ENCODE data around the gene CREBRF. TPM values are rescaled to one million over a fixed set of nuclear protein-coding genes. Genes with fewer than 3 reads are reported as not detected.
"Not testable (repeated sequence)": the region's sequence is repeated elsewhere in the genome, so short reads cannot be mapped to it uniquely, and the experiment has no call there.

Gene CREBRF
- total RNA-seq, 3 donors from 2014 or later: 51.1 to 77.1 (median 63.8) TPM

DNA sequence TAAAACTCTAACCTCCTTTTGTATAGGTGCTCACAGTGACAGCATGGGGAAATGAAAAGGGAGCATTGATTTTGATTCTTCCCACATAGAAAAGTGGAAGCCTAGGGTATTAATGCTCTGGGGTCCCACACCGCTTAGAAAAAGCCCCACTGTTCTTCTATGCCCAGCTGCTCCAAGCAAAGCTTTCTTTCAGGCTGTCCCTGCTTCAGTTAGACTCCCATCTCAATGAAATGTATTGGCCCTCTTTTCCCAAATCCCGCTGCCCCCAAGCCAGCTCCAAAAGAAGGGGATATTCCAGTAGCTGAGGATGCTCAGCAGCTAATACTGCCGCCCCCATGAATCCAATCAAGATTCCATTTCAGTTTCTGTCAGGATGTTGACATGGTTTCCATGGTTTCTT, 17.0 kb upstream of the CREBRF start:
- Histone ChIP-seq H3K9me3 (no peaks in the 10 kb centered on the region), H3K27ac (no peak overlapping the region), H3K27me3 (no peaks in the 10 kb centered on the region), H3K4me3 (no peak overlapping the region), H3K36me3 (no peaks in the 10 kb centered on the region), H3K4me1 (peaks cover 0 to 8% of the 10 kb centered on the region in 2 donors)
- TF ChIP-seq, protein P1, sequence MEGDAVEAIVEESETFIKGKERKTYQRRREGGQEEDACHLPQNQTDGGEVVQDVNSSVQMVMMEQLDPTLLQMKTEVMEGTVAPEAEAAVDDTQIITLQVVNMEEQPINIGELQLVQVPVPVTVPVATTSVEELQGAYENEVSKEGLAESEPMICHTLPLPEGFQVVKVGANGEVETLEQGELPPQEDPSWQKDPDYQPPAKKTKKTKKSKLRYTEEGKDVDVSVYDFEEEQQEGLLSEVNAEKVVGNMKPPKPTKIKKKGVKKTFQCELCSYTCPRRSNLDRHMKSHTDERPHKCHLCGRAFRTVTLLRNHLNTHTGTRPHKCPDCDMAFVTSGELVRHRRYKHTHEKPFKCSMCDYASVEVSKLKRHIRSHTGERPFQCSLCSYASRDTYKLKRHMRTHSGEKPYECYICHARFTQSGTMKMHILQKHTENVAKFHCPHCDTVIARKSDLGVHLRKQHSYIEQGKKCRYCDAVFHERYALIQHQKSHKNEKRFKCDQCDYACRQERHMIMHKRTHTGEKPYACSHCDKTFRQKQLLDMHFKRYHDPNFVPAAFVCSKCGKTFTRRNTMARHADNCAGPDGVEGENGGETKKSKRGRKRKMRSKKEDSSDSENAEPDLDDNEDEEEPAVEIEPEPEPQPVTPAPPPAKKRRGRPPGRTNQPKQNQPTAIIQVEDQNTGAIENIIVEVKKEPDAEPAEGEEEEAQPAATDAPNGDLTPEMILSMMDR (IDR thresholded peaks at IDR 0.05): no peak
- TF ChIP-seq POLR2AphosphoS5 (IDR thresholded peaks at IDR 0.05) (no peak), POLR2A (IDR thresholded peaks at IDR 0.05) (no peak)
- DNase-seq (ENCODE audit: low spot score in 2 of 2): no peak
- intact Hi-C loops (cut with DNase I; ENCODE audit: low total_unique reads): no loop called here

DNA sequence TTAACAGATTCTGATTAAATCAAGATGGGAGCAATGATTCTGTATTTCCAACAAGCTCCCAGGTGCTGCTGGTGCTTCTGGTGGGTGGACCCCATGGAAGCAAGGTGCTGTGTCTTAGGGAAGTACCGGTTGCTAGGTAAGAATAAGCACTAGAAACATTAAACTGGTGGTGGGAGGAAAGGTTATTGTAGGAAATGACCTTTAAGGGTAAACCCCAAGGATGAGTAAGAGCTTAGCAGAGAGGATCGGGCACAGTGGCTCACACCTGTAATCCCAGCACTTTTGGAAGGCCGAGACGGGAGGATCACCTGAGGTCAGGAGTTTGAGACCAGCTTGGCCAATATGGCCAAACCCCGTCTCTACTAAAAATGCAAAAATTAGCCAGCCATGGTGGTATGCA, 16.2 kb upstream of the CREBRF start:
- H3K27ac ChIP-seq: no peak overlapping the region
- intact Hi-C loops (cut with DNase I; ENCODE audit: low total_unique reads): no loop called here
- no peaks in the 10 kb centered on the region for H3K27me3 ChIP-seq
- H3K4me3 ChIP-seq: no peak overlapping the region
- TF ChIP-seq, protein P1 (IDR thresholded peaks at IDR 0.05): no peak
- no peak for TF ChIP-seq POLR2AphosphoS5 (IDR thresholded peaks at IDR 0.05)
- TF ChIP-seq POLR2A (IDR thresholded peaks at IDR 0.05): no peak
- H3K4me1 ChIP-seq: peaks cover 0 to 8% of the 10 kb centered on the region in 2 donors
- no peaks in the 10 kb centered on the region for H3K36me3 ChIP-seq
- H3K9me3 ChIP-seq: no peaks in the 10 kb centered on the region
- DNase-seq (ENCODE audit: low spot score in 2 of 2): no peak

DNA sequence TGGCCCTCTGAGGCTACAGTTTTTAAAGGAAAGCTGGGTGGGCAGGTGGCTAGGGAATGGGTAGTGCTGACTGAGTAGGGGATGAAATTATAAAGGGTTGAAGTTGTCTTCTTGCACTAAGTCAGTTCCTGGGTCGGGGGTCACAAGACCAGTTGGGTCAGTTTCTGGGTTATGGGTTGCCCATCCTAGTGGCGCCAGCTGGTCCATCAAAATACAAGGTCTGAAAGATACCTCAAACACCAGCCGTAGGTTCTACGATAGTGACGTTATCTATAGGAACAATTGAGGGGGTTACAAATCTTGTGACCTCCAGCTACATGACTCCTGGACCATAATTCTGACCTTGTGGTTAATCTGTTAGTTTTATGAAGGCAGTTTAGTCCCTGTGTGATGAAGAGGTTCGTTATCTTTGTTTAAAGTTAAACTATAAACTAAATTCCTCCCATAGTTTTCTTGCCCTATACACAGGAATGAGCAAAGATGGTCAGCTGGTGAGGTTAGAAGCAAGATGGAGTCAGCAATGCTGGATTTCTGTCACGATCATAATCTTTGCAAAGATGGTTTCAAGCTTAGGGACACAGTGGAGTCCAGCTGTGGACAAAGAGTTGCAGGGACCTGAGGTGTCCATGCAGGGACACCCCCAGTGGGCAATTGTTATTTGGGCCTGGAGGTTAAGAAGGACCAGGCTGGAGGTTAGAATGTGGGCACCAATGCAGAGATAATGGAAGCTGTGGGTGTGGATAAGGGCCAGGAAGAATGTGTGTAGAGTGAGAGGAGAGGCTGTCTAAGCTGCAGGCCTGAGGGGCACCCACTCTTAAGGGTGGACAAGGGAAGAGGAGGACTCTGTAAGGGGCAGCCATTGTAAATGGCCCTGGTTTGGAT, 14.0 kb upstream of the CREBRF start:
- TF ChIP-seq POLR2A (IDR thresholded peaks at IDR 0.05): no peak
- no peak for TF ChIP-seq POLR2AphosphoS5 (IDR thresholded peaks at IDR 0.05)
- Histone ChIP-seq H3K27me3 (no peaks in the 10 kb centered on the region), H3K4me1 (no peaks in the 10 kb centered on the region), H3K9me3 (no peaks in the 10 kb centered on the region), H3K36me3 (no peaks in the 10 kb centered on the region), H3K27ac (no peak overlapping the region), H3K4me3 (no peak overlapping the region)
- DNase-seq (ENCODE audit: low spot score in 2 of 2): no peak
- intact Hi-C loops (cut with DNase I; ENCODE audit: low total_unique reads): no loop called here

DNA sequence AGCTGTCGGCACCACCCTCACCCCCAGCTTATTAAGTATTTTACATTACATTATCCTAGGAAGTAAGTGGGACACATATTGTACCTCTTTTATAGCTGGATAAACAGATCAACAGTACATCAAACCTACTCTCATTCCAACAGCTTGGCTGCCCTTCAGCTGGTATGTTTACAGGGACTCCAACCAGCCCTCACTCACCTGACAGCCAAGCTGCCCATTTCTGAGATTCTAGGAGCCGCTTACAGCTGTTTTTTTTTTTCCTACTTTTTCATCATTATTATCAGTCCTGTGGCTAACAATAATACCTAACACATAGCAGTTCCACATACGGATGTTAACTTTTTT, 13.4 kb upstream of the CREBRF start:
- TF ChIP-seq, protein P1 (IDR thresholded peaks at IDR 0.05): no peak
- TF ChIP-seq POLR2A (IDR thresholded peaks at IDR 0.05) (no peak), POLR2AphosphoS5 (IDR thresholded peaks at IDR 0.05) (no peak)
- no peaks in the 10 kb centered on the region for H3K9me3 ChIP-seq
- H3K4me1 ChIP-seq: no peaks in the 10 kb centered on the region
- DNase-seq (ENCODE audit: low spot score in 2 of 2): no peak
- H3K36me3 ChIP-seq: no peaks in the 10 kb centered on the region
- H3K27me3 ChIP-seq: no peaks in the 10 kb centered on the region
- no peak overlapping the region for H3K27ac ChIP-seq
- no peak overlapping the region for H3K4me3 ChIP-seq
- intact Hi-C loops (cut with DNase I; ENCODE audit: low total_unique reads): no loop called here

DNA sequence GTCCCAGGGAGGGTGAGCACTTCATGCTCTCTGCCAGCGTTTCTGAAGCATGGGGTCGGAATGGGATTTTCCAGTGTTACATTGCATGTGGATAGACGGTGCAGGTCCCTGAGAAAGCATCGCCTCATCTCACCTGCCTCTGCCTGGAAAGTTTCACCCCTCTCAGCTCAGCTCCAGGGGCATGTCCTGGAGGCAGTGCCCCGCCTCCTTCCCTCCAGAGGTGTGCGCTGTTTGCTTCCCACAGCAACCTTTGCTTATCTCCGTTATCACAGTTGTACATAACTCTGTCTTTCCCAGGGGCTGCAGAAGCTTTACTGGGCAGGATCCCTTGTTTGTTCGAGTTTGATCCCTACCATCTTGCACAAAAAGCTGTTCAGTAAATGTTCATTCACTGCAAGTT, 10.7 kb upstream of the CREBRF start:
- Histone ChIP-seq H3K9me3 (no peaks in the 10 kb centered on the region), H3K27ac (no peak overlapping the region), H3K4me1 (no peaks in the 10 kb centered on the region), H3K4me3 (no peak overlapping the region), H3K36me3 (no peaks in the 10 kb centered on the region), H3K27me3 (no peaks in the 10 kb centered on the region)
- TF ChIP-seq, protein P1 (IDR thresholded peaks at IDR 0.05): no peak
- no peak for TF ChIP-seq POLR2A (IDR thresholded peaks at IDR 0.05)
- TF ChIP-seq POLR2AphosphoS5 (IDR thresholded peaks at IDR 0.05): no peak
- intact Hi-C loops (cut with DNase I; ENCODE audit: low total_unique reads): no loop called here
- DNase-seq (ENCODE audit: low spot score in 2 of 2): no peak

DNA sequence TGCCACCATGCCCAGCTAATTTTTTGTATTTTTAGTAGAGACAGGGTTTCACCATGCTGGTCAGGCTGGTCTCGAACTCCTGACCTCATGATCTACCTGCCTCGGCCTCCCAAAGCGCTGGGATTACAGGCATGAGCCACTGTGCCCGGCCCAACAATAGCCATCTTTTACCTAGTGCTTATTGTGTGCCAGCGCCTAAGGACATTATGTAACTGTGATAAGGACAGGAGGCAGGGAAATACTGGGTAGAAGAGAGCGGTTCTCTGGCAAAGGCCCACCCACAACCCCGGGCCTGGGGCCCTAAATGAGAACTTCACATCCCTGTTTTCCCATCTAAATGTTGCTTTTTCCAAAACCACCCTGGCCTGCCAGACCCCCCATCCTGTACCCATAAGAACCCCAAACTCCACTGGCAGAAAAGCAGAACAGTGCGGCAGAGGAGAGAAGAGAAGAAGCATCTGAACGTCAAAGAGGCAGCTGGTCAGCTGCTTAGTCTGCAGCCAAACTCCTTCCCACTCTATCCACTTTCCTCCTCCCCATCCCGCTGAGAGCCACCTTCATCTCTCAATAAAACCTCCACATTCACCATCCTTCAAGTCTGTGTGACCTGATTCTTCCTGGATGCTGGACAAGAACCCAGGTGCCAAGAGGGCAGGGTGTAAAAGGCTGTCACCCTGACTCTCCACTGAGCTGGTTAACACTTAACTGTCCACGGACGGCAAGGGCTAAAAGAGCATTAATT, 8.9 kb upstream of the CREBRF start:
- not testable (repeated sequence) for H3K27ac ChIP-seq; H3K9me3 ChIP-seq; H3K36me3 ChIP-seq; H3K4me3 ChIP-seq; H3K27me3 ChIP-seq; H3K4me1 ChIP-seq; DNase-seq (ENCODE audit: low spot score in 2 of 2)
- intact Hi-C loops (cut with DNase I; ENCODE audit: low total_unique reads): loop anchor here (1.0 kb wide), 1 partner anchor 40 kb away; no protein-coding TSS in a partner anchor

All from breast epithelium (tissue), 4 donors.